OCI-LY7 (cell line): Measurements from ENCODE around the gene OR52W1.

Experiments used
- CTCF ChIP-seq: fragments of 200-600 bp; sonication (generic); conservative IDR thresholded peaks from 2 replicates; pipeline ENCODE4 v1.5.1; 2014; ENCODE audit warnings: mild to moderate bottlenecking, antibody characterized with exemption, low read length, moderate library complexity, mixed read lengths
- EZH2phosphoT487 ChIP-seq: fragments of 200-600 bp; sonication (generic); IDR thresholded peaks from 2 replicates; pipeline ENCODE4 v1.6.1; 2018; ENCODE audit warnings: low read depth, borderline replicate concordance, mild to moderate bottlenecking, mixed run types, antibody characterized with exemption, low read length, moderate library complexity, mixed read lengths

- TF ChIP-seq CTCF (no peak), EZH2phosphoT487 (no peak)
Measured at GRCh38 chr11:6191742-6192141, 7.3 kb upstream of the OR52W1 start.
